Epidermal melanocyte (primary cell): Measurements from ENCODE around the gene MTF1.
A peak's percentile ranks its signal among the peaks of the same experiment; 100 is the strongest.
"Not testable (repeated sequence)": the region's sequence is repeated elsewhere in the genome, so short reads cannot be mapped to it uniquely, and the experiment has no call there.

Experiments
- DNase-seq: peaks from one replicate; pipeline ENCODE4 v3.0.0; 2011; ENCODE audit warnings: low spot score; ENCODE audit not compliant: insufficient read length

The MTF1 gene

GRCh38 chr1:37794372-37795339 is 64.7 kb downstream of the MTF1 start:
- no peak for DNase-seq

- DNase-seq, result peak; percentile 49
Observed at GRCh38 chr1:37793773-37794371, 65.5 kb downstream of the MTF1 start, which contains the start of gene MANEAL. Gene MANEAL (plus strand): TSS chr1:37793847. CDS start chr1:37794183, 336 bp downstream.

GRCh38 chr1:37792943-37793686 is 66.3 kb downstream of the MTF1 start:
- no peak for DNase-seq

- no peak for DNase-seq
Observed at GRCh38 chr1:37782491-37782890, 76.9 kb downstream of the MTF1 start.

GRCh38 chr1:37778654-37779053 is 80.7 kb downstream of the MTF1 start:
- no peak for DNase-seq

- DNase-seq, result no peak
Observed at GRCh38 chr1:37776946-37777516, 82.4 kb downstream of the MTF1 start.

GRCh38 chr1:37771440-37771839 is 88.0 kb downstream of the MTF1 start:
- DNase-seq, result not testable (repeated sequence)

GRCh38 chr1:37767488-37767887 is 91.9 kb downstream of the MTF1 start:
- DNase-seq, result no peak

- no peak for DNase-seq
Observed at GRCh38 chr1:37765916-37766664, 93.3 kb downstream of the MTF1 start.

GRCh38 chr1:37764888-37765441 is 94.4 kb downstream of the MTF1 start, which contains the start of gene EPHA10:
Gene EPHA10 (minus strand): TSS chr1:37765120. CDS start chr1:37765066, 54 bp downstream.
- DNase-seq, result no peak

- no peak for DNase-seq
Observed at GRCh38 chr1:37764414-37764825, 95.0 kb downstream of the MTF1 start.

GRCh38 chr1:37763791-37764413 is 95.5 kb downstream of the MTF1 start:
- no peak for DNase-seq

GRCh38 chr1:37762516-37762915 is 96.9 kb downstream of the MTF1 start:
- no peak for DNase-seq

GRCh38 chr1:37761416-37762095 is 97.8 kb downstream of the MTF1 start:
- DNase-seq, result no peak
